Endothelial cell of umbilical vein (primary cell): ENCODE measurements around the gene PRSS33. TPM values are rescaled to one million over a fixed set of nuclear protein-coding genes. Genes with fewer than 3 reads are reported as not detected.

ENCODE experiments used
- BruUV-seq: library from RNA; stranded (reverse); fragments of 400-500 nt; replicated peaks from 2 replicates; lab custom pipeline; 2021; lab: Mats Ljungman, UMichigan
- CTCF ChIA-PET: fragments of 300-600, 350-600 bp; sonication (Branson Sonifier 250); formaldehyde crosslinking; loops from one replicate; lab custom pipeline; 2021; ENCODE audit warnings: antibody characterized with exemption, inconsistent platforms; lab: Charles Lee
- POLR2A ChIA-PET: fragments of 300-600, 350-600 bp; sonication (Branson Sonifier 250); formaldehyde crosslinking; loops from one replicate; lab custom pipeline; 2021; ENCODE audit warnings: antibody characterized with exemption, inconsistent platforms; lab: Charles Lee
- DNase-seq: peaks from one replicate; pipeline ENCODE4 v3.0.0-alpha.2; 2011; ENCODE audit warnings: low read depth, low spot score
- FAIRE-seq: peaks from 2 replicates; lab custom pipeline; 2011; peaks lifted over from hg19 to GRCh38; lab: Jason Lieb, UNC
- H2AFZ ChIP-seq: 2 replicates; pipeline ENCODE4 v1.6.0; 2012; ENCODE audit warnings: low read depth, low read length, control low read depth, inconsistent platforms
- H3K27ac ChIP-seq: 2 replicates; pipeline ENCODE4 v1.5.1; 2011; ENCODE audit warnings: low read depth, mild to moderate bottlenecking, control low read depth, low read length, moderate library complexity; ENCODE audit not compliant: insufficient read depth
- H3K27me3 ChIP-seq, 2 experiments: 2 replicates each; pipeline versions ENCODE4 v1.6.0 to v1.6.1; 2011; ENCODE audit warnings: low read length in 2 of 2, mixed read lengths in 1 of 2; ENCODE audit not compliant: control insufficient read depth in 2 of 2, insufficient read depth in 2 of 2
- H3K36me3 ChIP-seq, 2 experiments: 2 replicates in 1 of 2; 3 replicates in 1 of 2; pipeline ENCODE4 v1.5.1; 2011; ENCODE audit warnings: low read length in 2 of 2, mild to moderate bottlenecking in 1 of 2, moderate library complexity in 1 of 2; ENCODE audit not compliant: control insufficient read depth in 2 of 2, insufficient read depth in 2 of 2; ENCODE audit errors: extremely low read depth in 1 of 2
- H3K4me1 ChIP-seq: 3 replicates; pipeline ENCODE4 v1.5.1; 2011; ENCODE audit warnings: mild to moderate bottlenecking, low read length; ENCODE audit not compliant: control insufficient read depth, insufficient read depth; ENCODE audit errors: extremely low read depth
- H3K4me2 ChIP-seq: 2 replicates; pipeline ENCODE4 v1.6.1; 2011; ENCODE audit warnings: low read length, control low read depth, mixed read lengths; ENCODE audit not compliant: insufficient read depth
- H3K4me3 ChIP-seq, 3 experiments: fragments of 200-600 bp in 1 of 3; sonication (generic), shearing (Covaris generic) in 1 of 3; replicated peaks in 1 of 3; 2 replicates each; pipeline ENCODE4 v1.5.1; 2011 to 2016; ENCODE audit warnings: control low read depth in 3 of 3, low read length in 3 of 3, mild to moderate bottlenecking in 2 of 3, inconsistent platforms in 1 of 3, low read depth in 1 of 3, moderate library complexity in 1 of 3; ENCODE audit not compliant: insufficient read depth in 1 of 3
- H3K79me2 ChIP-seq: 2 replicates; pipeline ENCODE4 v1.6.0; 2012; ENCODE audit warnings: low read length, inconsistent platforms; ENCODE audit not compliant: control insufficient read depth, insufficient read depth
- H3K9ac ChIP-seq: replicated peaks from 2 replicates; pipeline ENCODE3; 2011; ENCODE audit warnings: low read length, control low read depth; ENCODE audit not compliant: insufficient read depth; ENCODE audit errors: extremely low read depth
- H3K9me1 ChIP-seq: replicated peaks from 3 replicates; pipeline ENCODE4 v1.6.0; 2011; ENCODE audit warnings: mild to moderate bottlenecking, low read length; ENCODE audit not compliant: control insufficient read depth, insufficient read depth; ENCODE audit errors: extremely low read depth
- H3K9me3 ChIP-seq: replicated peaks from 2 replicates; pipeline ENCODE4 v1.5.1; 2012; ENCODE audit warnings: low read length, inconsistent platforms; ENCODE audit not compliant: control insufficient read depth, insufficient read depth
- H4K20me1 ChIP-seq: replicated peaks from 2 replicates; pipeline ENCODE3; 2011; ENCODE audit warnings: mild to moderate bottlenecking, low read length; ENCODE audit not compliant: control insufficient read depth, insufficient read depth; ENCODE audit errors: extremely low read depth
- CTCF ChIP-seq, 2 donors: IDR thresholded peaks; 1 replicate in 1 of 2; 2 replicates in 1 of 2; pipeline ENCODE4 v1.5.1; 2011; ENCODE audit warnings: low read length in 2 of 2, mild to moderate bottlenecking in 2 of 2, moderate library complexity in 2 of 2, control low read depth in 1 of 2, inconsistent platforms in 1 of 2, low read depth in 1 of 2; ENCODE audit not compliant: insufficient read depth in 1 of 2; ENCODE audit errors: extremely low read depth in 1 of 2
- EZH2 ChIP-seq: IDR thresholded peaks from 2 replicates; pipeline ENCODE4 v1.6.1; 2012; ENCODE audit warnings: borderline replicate concordance, low read depth, mild to moderate bottlenecking, moderate library complexity, low read length, inconsistent platforms; ENCODE audit not compliant: severe bottlenecking
- FOS ChIP-seq: IDR thresholded peaks from 2 replicates; pipeline ENCODE4 v1.6.1; 2011; ENCODE audit warnings: mild to moderate bottlenecking, low read length, moderate library complexity, borderline replicate concordance; ENCODE audit not compliant: insufficient read depth
- GATA2 ChIP-seq: IDR thresholded peaks from 2 replicates; pipeline ENCODE4 v1.7.0; 2011; ENCODE audit warnings: low read depth, mild to moderate bottlenecking, moderate library complexity, mixed read lengths, low read length; ENCODE audit not compliant: insufficient read length, insufficient read depth
- JUN ChIP-seq: IDR thresholded peaks from 2 replicates; pipeline ENCODE4 v1.6.1; 2011; ENCODE audit warnings: borderline replicate concordance, low read depth; ENCODE audit not compliant: insufficient read length, insufficient read depth
- MAX ChIP-seq: IDR thresholded peaks from 2 replicates; pipeline ENCODE4 v1.6.1; 2011; ENCODE audit not compliant: insufficient read depth, insufficient read length
- MYC ChIP-seq: IDR thresholded peaks from one replicate; pipeline ENCODE4 v1.6.1; 2011; ENCODE audit warnings: mild to moderate bottlenecking, low read depth, low read length
- POLR2A ChIP-seq: IDR thresholded peaks from 2 replicates; pipeline ENCODE4 v1.6.1; 2012; ENCODE audit warnings: low read depth, mild to moderate bottlenecking, control low read depth, low read length
- POLR2AphosphoS5 ChIP-seq: IDR thresholded peaks from 2 replicates; pipeline ENCODE4 v1.6.1; 2012; ENCODE audit warnings: low read depth, mild to moderate bottlenecking, control low read depth, low read length, moderate library complexity; ENCODE audit not compliant: insufficient read depth
- dilution Hi-C: fragments of 300-500 bp; cut with MboI; formaldehyde crosslinking; loops from one replicate; pipeline ENCODE4 v1.15.0; 2019; ENCODE audit warnings: low sequenced_read_pairs; ENCODE audit not compliant: extremely low pct_ligation_motif_present
- intact Hi-C: fragments of 100-400 bp; cut with micrococcal nuclease; formaldehyde crosslinking; loops from one replicate; pipeline ENCODE4 v1.10.0; 2022
- polyA plus RNA-seq, 4 experiments: library from polyadenylated mRNA; depleted of rRNA in 3 of 4; stranded (reverse) in 3 of 4; unstranded in 1 of 4; fragments of >200 nt; gene quantifications; 2 replicates each; pipeline versions ENCODE4 v1.2.1 to v1.2.3, GENCODE V29; 2011 to 2012; ENCODE audit warnings: missing spikeins in 1 of 4
- total RNA-seq: library from RNA; stranded (reverse); gene quantifications from 2 replicates; pipeline ENCODE4 v1.2.3, GENCODE V29; 2021

Gene PRSS33
- total and polyA plus RNA-seq, 2 donors (not counting 3 experiments of a cell fraction or from before 2014, with no cell fraction given) = not detected

DNA sequence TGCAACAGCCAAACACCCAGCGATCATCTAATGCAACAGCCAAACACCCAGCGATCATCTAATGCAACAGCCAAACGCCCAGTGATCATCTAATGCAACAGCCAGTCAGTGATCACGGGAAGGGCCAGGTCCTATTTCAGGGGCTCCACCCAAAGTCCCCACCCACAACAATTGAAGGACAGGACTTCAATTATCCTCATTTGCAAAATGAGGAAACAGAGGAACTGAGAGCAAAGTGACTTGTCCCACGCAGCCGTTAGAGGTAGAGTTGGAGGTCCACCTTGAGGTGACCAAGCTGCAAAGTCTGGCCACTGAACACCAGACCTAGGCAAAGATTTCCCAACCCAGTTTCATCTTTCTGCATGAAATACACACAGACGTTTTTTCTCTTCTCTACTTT, 46.4 kb upstream of the PRSS33 start:
- BruUV-seq = no TSS peak
- no peak overlapping the region for H2AFZ ChIP-seq

DNA sequence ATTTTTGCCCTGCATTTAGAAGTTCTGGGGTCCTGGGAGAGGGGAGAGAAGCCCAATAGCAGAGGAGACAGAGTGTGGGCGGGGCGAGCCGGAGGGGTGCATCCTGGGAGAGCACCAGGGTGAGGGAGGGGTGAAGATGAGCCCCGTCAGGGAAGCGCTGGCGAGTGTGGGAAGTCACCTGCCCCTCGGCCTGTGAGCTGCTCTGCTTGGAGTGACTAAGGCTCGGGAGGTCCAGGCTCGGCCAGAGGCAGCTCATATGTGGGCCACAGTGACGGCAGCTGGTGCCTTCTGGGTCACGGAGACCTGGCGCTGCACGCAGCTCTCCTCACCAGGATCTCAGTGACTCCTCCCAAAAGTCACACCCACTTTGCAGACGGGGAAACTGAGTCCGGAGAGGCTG, 43.8 kb upstream of the PRSS33 start:
- Histone ChIP-seq H3K9me3 (no peaks in the 10 kb centered on the region), H2AFZ (no peak overlapping the region), H3K36me3 (no peaks in the 10 kb centered on the region), H3K27me3 (no peaks in the 10 kb centered on the region), H3K4me1 (peaks cover 13% of the 10 kb centered on the region), H3K27ac (no peak overlapping the region), H3K79me2 (no peaks in the 10 kb centered on the region), H3K4me2 (no peak overlapping the region), H3K4me3 (no peak overlapping the region), H3K9me1 (no peaks in the 10 kb centered on the region), H3K9ac (no peak overlapping the region), H4K20me1 (no peaks in the 10 kb centered on the region)
- no TSS peak for BruUV-seq
- no peak for DNase-seq
- no peak for FAIRE-seq
- POLR2A ChIA-PET = no interaction called here
- TF ChIP-seq MAX = no peak
- no peak for TF ChIP-seq CTCF (IDR thresholded peaks at IDR 0.05; ENCODE audit: extremely low read depth in 1 of 2, insufficient read depth in 1 of 2, low read depth in 1 of 2, low read length in 2 of 2)
- TF ChIP-seq EZH2 = no peak
- TF ChIP-seq MYC = no peak
- TF ChIP-seq POLR2AphosphoS5 = no peak
- no peak for TF ChIP-seq GATA2
- TF ChIP-seq POLR2A = no peak
- no peak for TF ChIP-seq JUN
- no peak for TF ChIP-seq FOS
- intact Hi-C loops (loop anchor here (10.0 kb wide), 1 partner anchor 56 kb away; the partner anchor contains the start of gene ELOB), dilution Hi-C loops (no loop called here)
- CTCF ChIA-PET = no interaction called here

More for the DNA sequence above, 46.4 kb upstream of the PRSS33 start:
- no peaks in the 10 kb centered on the region for H3K36me3 ChIP-seq
- FAIRE-seq (no peak), DNase-seq (no peak)
- no peaks in the 10 kb centered on the region for H3K9me3 ChIP-seq
- H3K27me3 ChIP-seq = no peaks in the 10 kb centered on the region
- CTCF ChIA-PET = no interaction called here
- H3K9me1 ChIP-seq = no peaks in the 10 kb centered on the region
- no peak for TF ChIP-seq MYC
- no peak overlapping the region for H3K27ac ChIP-seq
- H4K20me1 ChIP-seq = no peaks in the 10 kb centered on the region
- intact Hi-C loops = loop anchor here (10.0 kb wide), 1 partner anchor 59 kb away; the partner anchor contains the start of gene ELOB
- POLR2A ChIA-PET = no interaction called here
- no peak overlapping the region for H3K4me2 ChIP-seq
- H3K79me2 ChIP-seq = no peaks in the 10 kb centered on the region
- H3K4me3 ChIP-seq = no peak overlapping the region
- H3K4me1 ChIP-seq = peaks cover 14% of the 10 kb centered on the region
- no peak overlapping the region for H3K9ac ChIP-seq
- dilution Hi-C loops = no loop called here
